Thyroid gland (tissue), 4 donors: ENCODE measurements around the gene HNRNPAB. TPM values are rescaled to one million over a fixed set of nuclear protein-coding genes. Genes with fewer than 3 reads are reported as not detected.

Experiments
- DNase-seq, 2 donors: peaks; one replicate each; pipeline ENCODE4 v3.0.0-alpha.2; 2019
- H3K27ac ChIP-seq, 3 donors: fragments of 200-600 bp; sonication (generic); 1 replicate in 2 of 3; 2 replicates in 1 of 3; pipeline ENCODE4 v1.5.1; 2016 to 2019; ENCODE audit warnings: mild to moderate bottlenecking in 1 of 3, moderate library complexity in 1 of 3
- H3K27me3 ChIP-seq: fragments of 200-600 bp; sonication (generic); one replicate; pipeline ENCODE4 v1.5.1; 2019
- H3K36me3 ChIP-seq, 2 donors: fragments of 200-600 bp; sonication (generic); one replicate each; pipeline ENCODE4 v1.5.1; 2016 to 2019
- H3K4me1 ChIP-seq, 2 donors: fragments of 200-600 bp; sonication (generic); one replicate each; pipeline ENCODE4 v1.5.1; 2017 to 2019
- H3K4me3 ChIP-seq, 3 donors: fragments of 200-600 bp; sonication (generic); replicated peaks in 1 of 3; 1 replicate in 2 of 3; 2 replicates in 1 of 3; pipeline ENCODE4 v1.5.1; 2016; ENCODE audit warnings: mild to moderate bottlenecking in 1 of 3
- H3K9me3 ChIP-seq: fragments of 200-600 bp; sonication (generic); one replicate; pipeline ENCODE4 v1.5.1; 2017
- POLR2A ChIP-seq, 2 donors: fragments of 450-650 bp; IDR thresholded peaks; one replicate each; pipeline ENCODE4 v1.6.1; 2017; ENCODE audit warnings: antibody characterized with exemption in 2 of 2, mild to moderate bottlenecking in 2 of 2, moderate library complexity in 1 of 2
- WGBS, 2 donors: methylation state at CpG; one replicate each; pipeline ENCODE4 v1.1.5; 2017; 5-methylcytosine and 5-hydroxymethylcytosine counted together
- intact Hi-C: fragments of 100-400 bp; cut with DNase I; formaldehyde crosslinking; loops from one replicate; pipeline ENCODE4 v1.15.1; 2023
- total RNA-seq, 4 donors: library from RNA; depleted of rRNA; stranded (reverse); fragments of >200 nt; gene quantifications; one replicate each; pipeline ENCODE4 v1.2.3, GENCODE V29; 2016
- TF ChIP-seq, protein P1 (sequence below), 6 experiments: fragments of 200-600 bp in 3 of 6; fragments of 450-650 bp in 3 of 6; sonication (generic) in 3 of 6; IDR thresholded peaks; one replicate each; pipeline ENCODE4 v1.5.1; 2016 to 2019; ENCODE audit warnings: antibody characterized with exemption in 6 of 6, mild to moderate bottlenecking in 2 of 6, inconsistent platforms in 1 of 6, moderate library complexity in 1 of 6

Gene HNRNPAB
- total RNA-seq, 4 donors from 2014 or later, result 65.0 to 111 (median 90.4) TPM

DNA sequence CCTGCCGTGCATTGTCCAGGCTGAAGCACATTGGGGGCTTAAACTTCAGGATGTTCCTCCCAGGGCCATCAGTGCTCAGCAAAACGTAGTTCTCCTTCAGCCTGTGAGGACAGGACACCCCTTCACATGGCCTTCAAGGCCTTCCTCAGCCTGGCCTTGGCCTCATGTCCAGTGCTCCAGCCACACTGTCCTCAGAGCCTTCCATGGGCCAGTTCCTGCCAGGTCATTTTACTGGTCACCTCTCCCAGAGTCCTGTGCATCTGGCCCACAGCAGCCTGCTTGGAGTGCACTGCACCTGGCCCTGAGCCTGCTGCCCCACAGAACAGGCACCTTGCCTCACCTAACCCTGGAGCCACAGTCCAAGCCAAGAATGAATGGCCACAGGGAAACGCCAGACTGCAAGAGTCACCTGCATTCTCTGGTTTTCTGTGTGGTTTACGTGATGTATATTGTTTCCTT is 8.7 kb downstream of the HNRNPAB start:
- Histone ChIP-seq H3K9me3 (no peaks in the 10 kb centered on the region), H3K27me3 (no peaks in the 10 kb centered on the region), H3K27ac (no peak overlapping the region), H3K4me1 (peaks cover 0 to under 1% of the 10 kb centered on the region in 2 donors), H3K36me3 (peaks cover 81 to 93% of the 10 kb centered on the region in 2 donors), H3K4me3 (no peak overlapping the region)
- intact Hi-C loops, result no loop called here
- 75 to 85% methylated on average over 4 of the region's 4 CpGs for WGBS, 2 donors
- no peak for DNase-seq
- TF ChIP-seq, protein P1, sequence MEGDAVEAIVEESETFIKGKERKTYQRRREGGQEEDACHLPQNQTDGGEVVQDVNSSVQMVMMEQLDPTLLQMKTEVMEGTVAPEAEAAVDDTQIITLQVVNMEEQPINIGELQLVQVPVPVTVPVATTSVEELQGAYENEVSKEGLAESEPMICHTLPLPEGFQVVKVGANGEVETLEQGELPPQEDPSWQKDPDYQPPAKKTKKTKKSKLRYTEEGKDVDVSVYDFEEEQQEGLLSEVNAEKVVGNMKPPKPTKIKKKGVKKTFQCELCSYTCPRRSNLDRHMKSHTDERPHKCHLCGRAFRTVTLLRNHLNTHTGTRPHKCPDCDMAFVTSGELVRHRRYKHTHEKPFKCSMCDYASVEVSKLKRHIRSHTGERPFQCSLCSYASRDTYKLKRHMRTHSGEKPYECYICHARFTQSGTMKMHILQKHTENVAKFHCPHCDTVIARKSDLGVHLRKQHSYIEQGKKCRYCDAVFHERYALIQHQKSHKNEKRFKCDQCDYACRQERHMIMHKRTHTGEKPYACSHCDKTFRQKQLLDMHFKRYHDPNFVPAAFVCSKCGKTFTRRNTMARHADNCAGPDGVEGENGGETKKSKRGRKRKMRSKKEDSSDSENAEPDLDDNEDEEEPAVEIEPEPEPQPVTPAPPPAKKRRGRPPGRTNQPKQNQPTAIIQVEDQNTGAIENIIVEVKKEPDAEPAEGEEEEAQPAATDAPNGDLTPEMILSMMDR (IDR thresholded peaks at IDR 0.05), result no peak

DNA sequence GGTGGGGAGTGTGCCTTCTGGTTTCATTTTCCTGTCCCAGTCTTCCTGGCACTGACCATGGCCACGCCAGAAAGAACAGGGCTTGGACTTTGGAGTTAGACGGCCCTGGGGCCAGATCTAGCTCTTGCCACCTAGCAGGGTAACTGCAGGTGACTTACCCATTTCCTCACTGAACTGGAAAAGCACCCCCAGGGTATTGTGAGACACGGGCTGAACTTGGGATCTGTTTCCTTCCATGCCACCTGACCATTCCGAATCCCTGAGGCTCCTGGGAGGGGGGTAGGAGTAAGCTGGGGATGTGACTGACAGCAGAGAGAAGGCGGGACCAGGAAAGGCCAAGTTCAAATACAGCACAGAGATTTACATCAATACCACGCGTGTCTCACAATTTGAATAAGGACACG is 9.4 kb downstream of the HNRNPAB start:
- 83 to 84% methylated on average over 8 of the region's 8 CpGs for WGBS, 2 donors
- H3K36me3 ChIP-seq, result peaks cover 74 to 87% of the 10 kb centered on the region in 2 donors
- no peak for TF ChIP-seq POLR2A (IDR thresholded peaks at IDR 0.05)
- TF ChIP-seq, protein P1 (IDR thresholded peaks at IDR 0.05), result no peak

DNA sequence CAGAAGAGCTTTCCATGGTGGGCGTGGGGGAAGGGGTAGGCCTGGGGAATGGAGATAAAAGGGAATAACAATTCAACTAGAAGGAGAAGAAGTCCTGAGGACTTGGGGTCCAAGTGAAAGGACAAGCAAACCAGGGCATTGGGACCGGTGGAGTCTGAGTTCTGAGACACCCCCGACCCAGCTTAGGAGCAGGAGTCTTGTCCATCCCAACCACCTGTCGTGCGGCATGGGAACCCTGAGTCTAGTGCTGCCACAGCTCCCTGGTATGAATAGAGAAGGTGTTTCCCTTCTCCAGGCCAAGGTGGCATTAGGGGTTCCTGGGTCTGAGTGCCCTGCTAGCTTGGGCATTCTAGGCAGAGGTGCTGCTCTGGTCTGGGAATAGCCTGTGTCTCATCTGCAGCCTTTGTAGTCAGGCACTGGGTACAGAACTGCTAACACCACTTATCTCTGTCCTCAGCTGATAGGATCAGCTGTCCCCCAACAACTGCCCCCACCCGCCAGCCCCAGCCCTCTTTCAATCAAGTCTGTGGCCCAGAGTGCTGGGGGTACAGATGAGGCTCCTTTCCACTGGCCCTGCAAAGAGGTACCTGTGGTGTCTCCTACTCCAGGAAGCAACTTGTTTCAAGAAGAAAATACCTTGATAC is 9.9 kb downstream of the HNRNPAB start:
- Histone ChIP-seq H3K27me3 (no peaks in the 10 kb centered on the region), H3K27ac (no peak overlapping the region), H3K4me1 (no peaks in the 10 kb centered on the region), H3K9me3 (no peaks in the 10 kb centered on the region), H3K36me3 (peaks cover 68 to 83% of the 10 kb centered on the region in 2 donors), H3K4me3 (no peak overlapping the region)
- TF ChIP-seq POLR2A (IDR thresholded peaks at IDR 0.05), result no peak
- WGBS, 2 donors, result 92 to 95% methylated on average over 6 of the region's 6 CpGs
- DNase-seq, result no peak
- intact Hi-C loops, result no loop called here

More for the DNA sequence above, 9.4 kb downstream of the HNRNPAB start:
- Histone ChIP-seq H3K9me3 (no peaks in the 10 kb centered on the region), H3K27me3 (no peaks in the 10 kb centered on the region), H3K27ac (no peak overlapping the region), H3K4me1 (no peaks in the 10 kb centered on the region), H3K4me3 (no peak overlapping the region)
- DNase-seq, result no peak
- intact Hi-C loops, result no loop called here

DNA sequence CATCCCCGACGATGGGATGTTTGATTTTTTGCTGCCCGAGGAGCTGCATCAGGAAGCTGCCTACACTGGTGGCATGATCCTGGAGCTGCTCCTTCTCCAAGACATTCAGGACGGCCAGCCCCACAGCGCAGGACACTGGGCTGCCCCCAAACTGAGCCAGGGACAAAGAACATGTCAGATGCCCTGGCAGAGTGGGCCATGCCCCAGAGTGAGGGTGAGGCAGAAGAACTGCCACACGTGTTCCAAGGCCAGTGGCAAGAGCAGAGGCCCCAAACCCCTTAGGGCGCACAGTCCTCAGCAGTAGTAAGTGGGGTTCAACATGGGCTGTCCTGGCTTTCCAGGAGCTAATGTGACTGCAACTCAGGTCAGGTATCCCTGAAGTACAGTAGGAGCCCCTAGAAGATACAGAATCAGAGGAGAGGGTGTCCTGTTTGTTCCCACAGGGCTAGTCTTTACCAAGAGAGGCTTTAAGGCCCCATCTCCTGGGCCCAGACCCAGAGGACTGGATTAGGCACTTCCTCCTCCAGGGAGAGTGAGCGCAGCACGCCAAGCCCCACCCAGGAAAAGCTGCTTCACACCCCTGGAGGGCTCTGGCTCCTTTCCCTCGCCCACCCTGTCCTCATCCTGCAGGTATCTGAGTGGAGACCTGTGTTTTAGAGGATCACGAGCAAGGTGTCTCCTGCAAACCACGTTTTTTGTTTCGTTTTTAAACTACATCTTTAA is 11.1 kb downstream of the HNRNPAB start:
- no peak for DNase-seq
- Histone ChIP-seq H3K4me1 (no peaks in the 10 kb centered on the region), H3K27ac (no peak overlapping the region), H3K36me3 (peaks cover 57 to 71% of the 10 kb centered on the region in 2 donors), H3K4me3 (no peak overlapping the region), H3K9me3 (no peaks in the 10 kb centered on the region), H3K27me3 (no peaks in the 10 kb centered on the region)
- TF ChIP-seq, protein P1 (IDR thresholded peaks at IDR 0.05), result no peak
- no peak for TF ChIP-seq POLR2A (IDR thresholded peaks at IDR 0.05)
- intact Hi-C loops, result no loop called here
- WGBS, 2 donors, result 85 to 87% methylated on average over 11 to 13 of the region's 13 CpGs

DNA sequence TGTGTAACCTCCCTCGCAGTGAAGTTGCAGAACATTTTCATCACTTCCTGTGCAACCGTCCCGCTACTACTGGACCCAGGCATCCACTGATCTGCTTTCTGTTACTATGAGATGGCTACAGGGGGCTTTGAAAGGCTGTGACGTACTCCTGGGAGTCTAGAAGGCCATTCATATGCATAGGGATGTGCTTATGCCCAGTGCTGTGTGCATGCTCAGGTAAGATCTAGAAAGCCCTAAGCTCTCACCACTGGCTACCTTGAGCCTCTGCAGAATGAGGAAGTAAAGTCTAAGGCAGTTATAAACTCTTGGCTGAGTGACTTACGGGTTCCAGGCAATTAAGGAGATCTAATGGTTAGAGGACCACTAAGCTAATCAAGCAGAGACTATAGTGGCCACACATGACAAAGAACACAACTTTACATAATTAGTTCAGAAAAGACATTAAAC is 11.8 kb downstream of the HNRNPAB start:
- intact Hi-C loops, result no loop called here

More for the DNA sequence above, 11.8 kb downstream of the HNRNPAB start:
- DNase-seq, result no peak
- no peaks in the 10 kb centered on the region for H3K4me1 ChIP-seq
- no peak overlapping the region for H3K27ac ChIP-seq
- 89 to 92% methylated on average over 5 of the region's 5 CpGs for WGBS, 2 donors
- no peaks in the 10 kb centered on the region for H3K9me3 ChIP-seq
- H3K4me3 ChIP-seq, result no peak overlapping the region
- peaks cover 50 to 65% of the 10 kb centered on the region in 2 donors for H3K36me3 ChIP-seq
- no peak for TF ChIP-seq POLR2A (IDR thresholded peaks at IDR 0.05)
- TF ChIP-seq, protein P1 (IDR thresholded peaks at IDR 0.05), result no peak
- no peaks in the 10 kb centered on the region for H3K27me3 ChIP-seq
